GM12878 (cell line): ENCODE data around the gene DNMBP. TPM values are rescaled to one million over a fixed set of nuclear protein-coding genes. Genes with fewer than 3 reads are reported as not detected.

ENCODE experiments used
- BHLHE40 ChIP-seq, 2 experiments: fragments of 450-650 bp in 1 of 2; IDR thresholded peaks; 2 replicates each; pipeline ENCODE4 v1.6.1; 2011 to 2017; ENCODE audit warnings: low read depth in 2 of 2, borderline replicate concordance in 1 of 2, improper control_type of control experiment in 1 of 2, low read length in 1 of 2, mild to moderate bottlenecking in 1 of 2
- BRCA1 ChIP-seq: IDR thresholded peaks from 2 replicates; pipeline ENCODE4 v1.6.1; 2011; ENCODE audit warnings: low read depth, low read length, improper control_type of control experiment
- CEBPB ChIP-seq, 2 experiments: fragments of 150-350 bp in 1 of 2; IDR thresholded peaks; 2 replicates each; pipeline ENCODE4 v1.6.1; 2012 to 2014; ENCODE audit warnings: low read depth in 2 of 2, low read length in 2 of 2, borderline replicate concordance in 1 of 2, inconsistent platforms in 1 of 2
- EGR1 ChIP-seq, 2 experiments: IDR thresholded peaks; 1 replicate in 1 of 2; 2 replicates in 1 of 2; pipeline ENCODE4 v1.6.1; 2011 to 2012; ENCODE audit warnings: low read depth in 2 of 2, low read length in 2 of 2, borderline replicate concordance in 1 of 2, mild to moderate bottlenecking in 1 of 2, moderate library complexity in 1 of 2
- ETV6 ChIP-seq, 2 experiments: fragments of 450-650 bp in 1 of 2; IDR thresholded peaks in 1 of 2; conservative IDR thresholded peaks in 1 of 2; 2 replicates each; pipeline ENCODE4 v1.6.1; 2014; ENCODE audit warnings: antibody characterized with exemption in 1 of 2, borderline replicate concordance in 1 of 2, low read depth in 1 of 2, mild to moderate bottlenecking in 1 of 2, moderate library complexity in 1 of 2
- FOXK2 ChIP-seq: fragments of 450-650 bp; IDR thresholded peaks from 2 replicates; pipeline ENCODE4 v1.6.1; 2017; ENCODE audit warnings: mild to moderate bottlenecking, moderate library complexity
- IKZF1 ChIP-seq: fragments of 450-650 bp; conservative IDR thresholded peaks from 2 replicates; pipeline ENCODE4 v1.6.1; 2017; ENCODE audit warnings: antibody characterized with exemption, mild to moderate bottlenecking
- MTA2 ChIP-seq: fragments of 450-650 bp; IDR thresholded peaks from 2 replicates; pipeline ENCODE4 v1.6.1; 2016; ENCODE audit warnings: low read depth, mild to moderate bottlenecking, moderate library complexity
- NFIC ChIP-seq: IDR thresholded peaks from 2 replicates; pipeline ENCODE4 v1.6.1; 2012; ENCODE audit warnings: low read depth, mild to moderate bottlenecking, inconsistent platforms, low read length, moderate library complexity
- POU2F2 ChIP-seq: IDR thresholded peaks from 3 replicates; pipeline ENCODE4 v1.6.1; 2011; ENCODE audit warnings: low read depth, mild to moderate bottlenecking, low read length, borderline replicate concordance
- RAD51 ChIP-seq: fragments of 450-650 bp; IDR thresholded peaks from 2 replicates; pipeline ENCODE4 v1.6.1; 2016; ENCODE audit warnings: moderate library complexity, mild to moderate bottlenecking, inconsistent platforms
- RFX5 ChIP-seq: IDR thresholded peaks from 2 replicates; pipeline ENCODE4 v1.6.1; 2011; ENCODE audit warnings: low read depth, low read length, improper control_type of control experiment
- SIN3A ChIP-seq: IDR thresholded peaks from 2 replicates; pipeline ENCODE4 v1.6.1; 2012; ENCODE audit warnings: low read depth, low read length, improper control_type of control experiment
- SREBF2 ChIP-seq: IDR thresholded peaks from 2 replicates; pipeline ENCODE4 v1.6.1; 2012; ENCODE audit warnings: mild to moderate bottlenecking, low read length
- SRF ChIP-seq, 2 experiments: IDR thresholded peaks; 2 replicates each; pipeline ENCODE4 v1.6.1; 2011; ENCODE audit warnings: low read depth in 2 of 2, low read length in 2 of 2, mild to moderate bottlenecking in 1 of 2, moderate library complexity in 1 of 2
- YBX1 ChIP-seq: fragments of 450-650 bp; IDR thresholded peaks from 2 replicates; pipeline ENCODE4 v1.6.1; 2016; ENCODE audit warnings: antibody characterized with exemption
- ZBED1 ChIP-seq: IDR thresholded peaks from 2 replicates; pipeline ENCODE4 v1.6.1; 2016; ENCODE audit warnings: borderline replicate concordance
- polyA plus RNA-seq, 11 experiments: library from polyadenylated mRNA; depleted of rRNA in 4 of 11; unstranded in 6 of 11; stranded (reverse) in 5 of 11; fragments of >200 nt; fragmentation: Nextera tagmentation in 4 of 11; fragmentation: Illumina TruSeq in 1 of 11; extraction: Ambion mirVana in 4 of 11; extraction: Trizol in 1 of 11; gene quantifications; 1 replicate in 1 of 11; 2 replicates in 10 of 11; pipeline versions ENCODE4 v1.2.1 to v1.2.3, GENCODE V29; 2011 to 2016; ENCODE audit warnings: inconsistent platforms in 2 of 11, missing spikeins in 2 of 11, low read depth in 1 of 11
- total RNA-seq, 4 experiments: library from RNA; depleted of rRNA in 3 of 4; stranded (reverse); fragments of >200 nt in 3 of 4; fragmentation: Illumina TruSeq in 1 of 4; extraction: Trizol in 1 of 4; gene quantifications; 2 replicates each; pipeline versions ENCODE4 v1.2.1 to v1.2.3, GENCODE V29; 2013 to 2021
- TF ChIP-seq, protein P1 (sequence below): fragments of 450-650 bp; IDR thresholded peaks from 2 replicates; pipeline ENCODE4 v1.6.1; 2017; ENCODE audit warnings: mild to moderate bottlenecking, moderate library complexity
- TF ChIP-seq, protein P2 (sequence below): IDR thresholded peaks from 2 replicates; pipeline ENCODE4 v1.6.1; 2011; ENCODE audit warnings: low read depth, low read length, improper control_type of control experiment, borderline replicate concordance
- TF ChIP-seq, protein P3 (sequence below): fragments of 450-650 bp; IDR thresholded peaks from 2 replicates; pipeline ENCODE4 v1.6.1; 2016; ENCODE audit warnings: mild to moderate bottlenecking
- TF ChIP-seq, protein P4 (sequence below): IDR thresholded peaks from 2 replicates; pipeline ENCODE4 v1.6.1; 2012; ENCODE audit warnings: low read depth, low read length, improper control_type of control experiment
- TF ChIP-seq, protein P5 (sequence below): fragments of 450-650 bp; IDR thresholded peaks from 2 replicates; pipeline ENCODE4 v1.6.1; 2014; ENCODE audit warnings: mild to moderate bottlenecking

Gene DNMBP
- total and polyA plus RNA-seq, 10 of the 15 experiments (the other 5 are each of a cell fraction or from before 2014, with no cell fraction given), result 7.1 to 45.0 (median 22.0) TPM

DNA sequence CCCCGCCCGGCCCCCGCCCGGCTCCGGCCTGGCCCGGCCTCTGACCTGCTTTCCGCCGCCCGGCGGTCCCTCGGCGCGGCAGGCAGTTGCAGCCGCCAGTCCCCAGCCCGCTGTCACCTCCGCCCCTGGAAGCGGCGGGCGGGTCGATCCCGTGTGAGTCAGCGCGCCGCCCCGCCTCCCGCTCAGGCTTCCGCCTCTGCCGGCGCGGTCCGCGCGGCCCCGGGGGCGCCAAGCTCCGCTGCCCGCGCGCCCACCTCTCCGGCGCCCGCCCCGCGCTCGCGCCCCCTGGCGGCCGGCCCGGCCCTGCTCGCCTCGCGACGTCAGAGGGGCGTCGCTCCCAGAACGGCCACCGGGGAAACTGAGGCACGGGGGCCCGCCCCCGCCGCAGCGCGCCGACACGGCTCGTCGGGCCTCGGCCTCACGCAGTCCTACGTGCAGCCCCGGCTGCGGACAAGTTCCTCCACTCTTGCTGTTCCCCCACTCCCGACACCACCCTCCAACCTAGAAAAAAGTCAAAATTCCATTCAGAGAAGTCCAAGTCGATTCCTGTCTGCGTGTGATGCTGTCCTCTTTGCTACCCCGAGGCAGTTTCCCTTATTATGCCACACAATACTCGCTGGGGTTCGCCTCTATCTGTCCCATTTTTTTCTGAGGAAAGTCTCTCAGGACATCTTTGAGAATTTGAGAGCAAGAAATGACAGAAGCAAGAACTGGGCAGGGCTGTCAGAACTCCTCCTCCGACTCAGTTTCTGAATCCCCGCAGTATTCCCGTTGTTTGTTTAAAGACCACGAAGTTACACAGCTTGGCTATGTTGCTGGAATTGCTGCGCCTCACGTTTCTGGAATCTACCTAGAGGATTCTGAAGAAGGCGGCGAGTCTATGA lies at the start of gene DNMBP (continued):
- TF ChIP-seq, protein P1, sequence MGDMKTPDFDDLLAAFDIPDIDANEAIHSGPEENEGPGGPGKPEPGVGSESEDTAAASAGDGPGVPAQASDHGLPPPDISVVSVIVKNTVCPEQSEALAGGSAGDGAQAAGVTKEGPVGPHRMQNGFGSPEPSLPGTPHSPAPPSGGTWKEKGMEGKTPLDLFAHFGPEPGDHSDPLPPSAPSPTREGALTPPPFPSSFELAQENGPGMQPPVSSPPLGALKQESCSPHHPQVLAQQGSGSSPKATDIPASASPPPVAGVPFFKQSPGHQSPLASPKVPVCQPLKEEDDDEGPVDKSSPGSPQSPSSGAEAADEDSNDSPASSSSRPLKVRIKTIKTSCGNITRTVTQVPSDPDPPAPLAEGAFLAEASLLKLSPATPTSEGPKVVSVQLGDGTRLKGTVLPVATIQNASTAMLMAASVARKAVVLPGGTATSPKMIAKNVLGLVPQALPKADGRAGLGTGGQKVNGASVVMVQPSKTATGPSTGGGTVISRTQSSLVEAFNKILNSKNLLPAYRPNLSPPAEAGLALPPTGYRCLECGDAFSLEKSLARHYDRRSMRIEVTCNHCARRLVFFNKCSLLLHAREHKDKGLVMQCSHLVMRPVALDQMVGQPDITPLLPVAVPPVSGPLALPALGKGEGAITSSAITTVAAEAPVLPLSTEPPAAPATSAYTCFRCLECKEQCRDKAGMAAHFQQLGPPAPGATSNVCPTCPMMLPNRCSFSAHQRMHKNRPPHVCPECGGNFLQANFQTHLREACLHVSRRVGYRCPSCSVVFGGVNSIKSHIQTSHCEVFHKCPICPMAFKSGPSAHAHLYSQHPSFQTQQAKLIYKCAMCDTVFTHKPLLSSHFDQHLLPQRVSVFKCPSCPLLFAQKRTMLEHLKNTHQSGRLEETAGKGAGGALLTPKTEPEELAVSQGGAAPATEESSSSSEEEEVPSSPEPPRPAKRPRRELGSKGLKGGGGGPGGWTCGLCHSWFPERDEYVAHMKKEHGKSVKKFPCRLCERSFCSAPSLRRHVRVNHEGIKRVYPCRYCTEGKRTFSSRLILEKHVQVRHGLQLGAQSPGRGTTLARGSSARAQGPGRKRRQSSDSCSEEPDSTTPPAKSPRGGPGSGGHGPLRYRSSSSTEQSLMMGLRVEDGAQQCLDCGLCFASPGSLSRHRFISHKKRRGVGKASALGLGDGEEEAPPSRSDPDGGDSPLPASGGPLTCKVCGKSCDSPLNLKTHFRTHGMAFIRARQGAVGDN, result peak; percentile 65
- TF ChIP-seq MTA2 (no peak), SREBF2 (no peak), IKZF1 (peak; percentile 84), FOXK2 (no peak), YBX1 (no peak), EGR1 (IDR thresholded peaks at IDR 0.05; ENCODE audit: borderline replicate concordance in 1 of 2, low read depth in 2 of 2, low read length in 2 of 2) (peak in 1 of 2 experiments; percentile 49; a peak in 1 of 3 replicates), ZBED1 (no peak), NFIC (no peak), SIN3A (peak; percentile 49; the same call in 1 of the 2 replicates), CEBPB (IDR thresholded peaks at IDR 0.05; ENCODE audit: borderline replicate concordance in 1 of 2, low read depth in 2 of 2, low read length in 2 of 2) (no peak), ETV6 (conservative IDR thresholded peaks at IDR 0.05 in 1 of 2, IDR thresholded peaks at IDR 0.05 in 1 of 2; ENCODE audit: borderline replicate concordance in 1 of 2, low read depth in 1 of 2) (no peak), RFX5 (no peak), BHLHE40 (IDR thresholded peaks at IDR 0.05; ENCODE audit: borderline replicate concordance in 1 of 2, low read depth in 2 of 2, low read length in 1 of 2) (peak in 1 of 2 experiments; percentile 84; a peak in 2 of 4 replicates), SRF (IDR thresholded peaks at IDR 0.05; ENCODE audit: low read depth in 2 of 2, low read length in 2 of 2) (no peak), RAD51 (no peak), BRCA1 (no peak), POU2F2 (peak; percentile 31; the same call in 2 of the 3 replicates)
- TF ChIP-seq, protein P2, sequence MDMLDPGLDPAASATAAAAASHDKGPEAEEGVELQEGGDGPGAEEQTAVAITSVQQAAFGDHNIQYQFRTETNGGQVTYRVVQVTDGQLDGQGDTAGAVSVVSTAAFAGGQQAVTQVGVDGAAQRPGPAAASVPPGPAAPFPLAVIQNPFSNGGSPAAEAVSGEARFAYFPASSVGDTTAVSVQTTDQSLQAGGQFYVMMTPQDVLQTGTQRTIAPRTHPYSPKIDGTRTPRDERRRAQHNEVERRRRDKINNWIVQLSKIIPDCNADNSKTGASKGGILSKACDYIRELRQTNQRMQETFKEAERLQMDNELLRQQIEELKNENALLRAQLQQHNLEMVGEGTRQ, result no peak
- TF ChIP-seq, protein P3, sequence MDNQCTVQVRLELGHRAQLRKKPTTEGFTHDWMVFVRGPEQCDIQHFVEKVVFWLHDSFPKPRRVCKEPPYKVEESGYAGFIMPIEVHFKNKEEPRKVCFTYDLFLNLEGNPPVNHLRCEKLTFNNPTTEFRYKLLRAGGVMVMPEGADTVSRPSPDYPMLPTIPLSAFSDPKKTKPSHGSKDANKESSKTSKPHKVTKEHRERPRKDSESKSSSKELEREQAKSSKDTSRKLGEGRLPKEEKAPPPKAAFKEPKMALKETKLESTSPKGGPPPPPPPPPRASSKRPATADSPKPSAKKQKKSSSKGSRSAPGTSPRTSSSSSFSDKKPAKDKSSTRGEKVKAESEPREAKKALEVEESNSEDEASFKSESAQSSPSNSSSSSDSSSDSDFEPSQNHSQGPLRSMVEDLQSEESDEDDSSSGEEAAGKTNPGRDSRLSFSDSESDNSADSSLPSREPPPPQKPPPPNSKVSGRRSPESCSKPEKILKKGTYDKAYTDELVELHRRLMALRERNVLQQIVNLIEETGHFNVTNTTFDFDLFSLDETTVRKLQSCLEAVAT, result no peak
- TF ChIP-seq, protein P4, sequence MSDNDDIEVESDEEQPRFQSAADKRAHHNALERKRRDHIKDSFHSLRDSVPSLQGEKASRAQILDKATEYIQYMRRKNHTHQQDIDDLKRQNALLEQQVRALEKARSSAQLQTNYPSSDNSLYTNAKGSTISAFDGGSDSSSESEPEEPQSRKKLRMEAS, result no peak
- TF ChIP-seq, protein P5, sequence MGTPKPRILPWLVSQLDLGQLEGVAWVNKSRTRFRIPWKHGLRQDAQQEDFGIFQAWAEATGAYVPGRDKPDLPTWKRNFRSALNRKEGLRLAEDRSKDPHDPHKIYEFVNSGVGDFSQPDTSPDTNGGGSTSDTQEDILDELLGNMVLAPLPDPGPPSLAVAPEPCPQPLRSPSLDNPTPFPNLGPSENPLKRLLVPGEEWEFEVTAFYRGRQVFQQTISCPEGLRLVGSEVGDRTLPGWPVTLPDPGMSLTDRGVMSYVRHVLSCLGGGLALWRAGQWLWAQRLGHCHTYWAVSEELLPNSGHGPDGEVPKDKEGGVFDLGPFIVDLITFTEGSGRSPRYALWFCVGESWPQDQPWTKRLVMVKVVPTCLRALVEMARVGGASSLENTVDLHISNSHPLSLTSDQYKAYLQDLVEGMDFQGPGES, result no peak
